Stimulated activated CD4-positive, alpha-beta T cell treated with anti-CD3 and anti-CD28 coated beads, Interleukin-1b, Interleukin-23, amount 100 ng/mL, for 4 hours (primary cell): ENCODE measurements around the gene AGPAT3.
"Not testable (repeated sequence)": the region's sequence is repeated elsewhere in the genome, so short reads cannot be mapped to it uniquely, and the experiment has no call there.

ENCODE experiments used
- DNase-seq, 2 donors: peaks; one replicate each; pipeline ENCODE4 v3.0.0-alpha.2; 2020; ENCODE audit warnings: low read depth in 2 of 2

Gene AGPAT3

DNA sequence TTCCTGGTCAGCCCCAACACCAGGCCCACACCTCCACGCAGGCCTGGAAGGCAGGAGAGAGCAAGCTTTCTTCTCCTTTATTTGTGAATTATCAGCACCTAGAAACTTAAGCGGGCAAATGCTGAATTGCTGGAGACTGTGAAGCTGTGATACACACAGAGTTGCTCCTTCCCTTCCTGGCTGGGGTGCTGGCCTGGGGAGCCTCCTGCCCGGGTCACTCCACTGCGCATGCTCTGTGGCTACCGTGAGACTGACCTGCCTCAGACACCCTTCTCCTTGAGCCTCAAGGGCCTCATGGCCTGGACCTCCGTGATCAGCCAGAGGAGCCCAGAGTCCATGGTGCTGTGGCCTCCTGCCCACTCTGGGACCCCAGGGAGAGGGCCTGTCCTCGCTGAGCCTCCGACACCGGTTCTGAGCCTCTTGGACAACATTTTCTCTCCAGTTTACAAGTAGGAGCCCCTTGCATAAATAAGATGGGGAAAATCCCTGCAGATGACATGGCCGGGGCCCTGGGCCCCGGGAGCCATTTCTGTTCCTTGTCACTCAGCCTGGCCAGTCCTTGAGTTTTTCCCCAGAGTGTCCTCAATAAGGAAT lies 18.0 kb downstream of the AGPAT3 start:
- DNase-seq = no peak

- DNase-seq = no peak
Measured at GRCh38 chr21:43884012-43884860, 19.2 kb downstream of the AGPAT3 start.

- DNase-seq = no peak
Measured at GRCh38 chr21:43884861-43885417, 19.9 kb downstream of the AGPAT3 start.

DNA sequence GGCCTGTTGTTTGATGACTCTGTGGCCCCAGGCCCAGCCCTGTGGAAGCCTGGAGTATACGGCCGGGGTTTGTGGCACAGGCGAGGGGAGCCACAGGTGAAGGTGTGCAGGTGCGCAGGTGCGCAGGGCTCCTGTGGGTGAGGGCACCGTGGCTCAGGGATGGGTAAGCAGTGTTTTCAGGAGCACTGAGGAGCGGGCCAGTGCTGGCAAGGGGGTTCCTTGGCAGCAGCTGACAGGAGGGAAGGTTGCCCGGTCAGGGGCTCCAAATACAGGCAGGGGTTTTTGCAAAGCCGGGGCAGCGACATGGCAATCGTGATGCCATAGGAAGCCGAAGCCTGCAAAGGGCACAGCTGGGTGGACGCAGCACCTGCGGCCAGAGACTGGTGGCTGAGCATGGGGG lies 20.7 kb downstream of the AGPAT3 start:
- no peak for DNase-seq

DNA sequence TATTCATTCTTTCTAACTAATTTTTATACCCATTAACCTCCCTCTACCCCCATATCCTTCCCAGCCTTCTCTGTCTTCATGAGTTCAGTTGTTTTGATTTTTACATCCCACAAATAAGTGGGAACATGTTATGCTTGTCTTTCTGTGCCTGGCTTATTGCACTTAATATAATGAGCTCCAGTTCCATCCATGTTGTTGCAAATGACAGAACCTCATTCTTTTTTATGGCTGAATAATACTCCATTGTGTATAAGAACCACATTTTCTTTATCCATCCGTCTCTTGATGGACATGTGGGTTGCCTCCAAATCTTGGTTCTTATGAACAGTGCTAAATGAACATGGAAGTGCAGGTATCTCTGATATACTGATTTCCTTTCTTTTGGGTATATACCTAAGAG lies 21.5 kb downstream of the AGPAT3 start:
- DNase-seq = no peak

GRCh38 chr21:43889069-43889468 lies 24.0 kb downstream of the AGPAT3 start:
- no peak for DNase-seq

DNA sequence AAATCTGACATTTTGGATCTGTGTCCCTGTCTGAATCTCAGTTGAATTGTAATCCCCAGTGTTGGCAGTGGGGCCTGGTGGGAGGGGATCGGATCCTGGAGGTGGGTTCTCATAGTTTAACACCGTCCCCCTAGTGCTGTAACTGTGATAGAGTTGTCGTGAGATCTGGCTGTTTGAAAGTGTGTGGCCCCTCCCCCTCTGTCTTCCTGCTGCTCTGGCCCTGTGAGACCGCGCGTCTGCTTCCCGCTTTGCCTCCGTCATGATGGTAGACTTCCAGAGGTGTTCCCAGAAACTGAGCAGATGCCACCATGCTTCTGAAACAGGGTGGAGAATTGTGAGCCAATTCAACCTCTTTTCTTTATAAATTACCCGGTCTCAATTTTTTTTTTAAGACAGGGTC lies 25.0 kb downstream of the AGPAT3 start:
- no peak for DNase-seq

- no peak for DNase-seq
Measured at GRCh38 chr21:43892334-43892733, 27.3 kb downstream of the AGPAT3 start.

DNA sequence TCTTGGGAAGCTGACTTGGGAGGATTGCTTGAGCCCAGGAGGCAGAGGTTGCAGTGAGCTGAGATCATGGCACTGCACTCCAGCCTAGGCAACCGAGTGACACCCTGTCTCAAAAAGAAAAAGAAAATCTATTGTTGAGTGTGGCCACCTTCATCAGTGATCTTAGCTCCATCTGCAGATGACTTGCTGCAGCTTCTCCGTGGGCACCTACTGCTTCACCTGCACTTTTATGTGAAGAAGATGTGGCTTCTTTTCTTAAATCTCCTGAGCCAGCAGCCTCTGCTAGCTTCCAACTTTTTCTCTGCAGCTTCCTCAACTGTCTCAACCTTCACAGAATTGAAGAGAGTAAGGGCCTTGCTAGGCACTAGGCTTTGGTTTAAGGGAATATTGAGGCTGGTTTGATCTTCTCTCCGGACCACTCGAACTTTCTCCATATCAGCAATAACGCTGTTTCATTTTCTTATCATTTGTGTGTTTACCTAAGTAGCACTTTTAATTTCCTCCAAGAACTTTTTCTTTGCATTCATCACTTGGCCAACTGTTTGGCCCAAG lies 28.0 kb downstream of the AGPAT3 start:
- DNase-seq = no peak

GRCh38 chr21:43893536-43894205 lies 28.6 kb downstream of the AGPAT3 start:
- DNase-seq = no peak

DNA sequence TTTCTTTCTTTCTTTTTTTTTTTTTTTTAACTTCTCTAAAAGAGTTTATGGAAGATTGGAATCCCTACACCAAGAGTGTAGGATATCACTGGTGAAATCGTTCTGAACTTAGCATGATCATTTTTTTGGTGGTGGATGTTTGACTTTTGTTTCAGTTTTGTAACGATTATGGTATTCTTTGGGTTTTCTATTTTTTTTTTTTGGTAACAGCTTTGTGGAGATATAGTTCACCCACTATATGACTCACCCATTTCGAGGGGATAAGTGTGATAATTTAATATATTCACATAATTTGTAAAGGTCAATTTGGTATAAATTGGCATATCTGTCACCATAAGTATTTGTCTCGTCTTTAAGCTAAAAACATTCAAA lies 29.2 kb downstream of the AGPAT3 start:
- DNase-seq = no peak

DNA sequence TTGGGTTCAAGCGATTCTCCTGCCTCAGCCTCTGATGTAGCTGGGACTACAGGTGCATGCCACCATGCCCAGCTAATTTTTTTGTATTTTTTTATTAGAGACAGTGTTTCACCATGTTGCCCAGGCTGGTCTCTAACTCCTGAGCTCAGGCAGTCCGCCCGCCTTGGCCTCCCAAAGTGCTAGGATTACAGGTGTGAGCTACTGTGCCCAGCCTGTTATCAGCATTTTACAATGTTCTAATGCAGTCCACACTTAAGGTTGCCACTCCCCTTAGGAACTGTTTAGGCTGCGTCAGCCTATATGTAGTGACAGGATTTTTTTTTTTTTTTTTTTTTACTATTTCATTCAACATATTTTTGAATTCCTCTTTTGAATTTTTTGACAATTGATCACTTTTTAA lies 30.2 kb downstream of the AGPAT3 start:
- DNase-seq = no peak

GRCh38 chr21:43896696-43897299 lies 31.8 kb downstream of the AGPAT3 start:
- not testable (repeated sequence) for DNase-seq

DNA sequence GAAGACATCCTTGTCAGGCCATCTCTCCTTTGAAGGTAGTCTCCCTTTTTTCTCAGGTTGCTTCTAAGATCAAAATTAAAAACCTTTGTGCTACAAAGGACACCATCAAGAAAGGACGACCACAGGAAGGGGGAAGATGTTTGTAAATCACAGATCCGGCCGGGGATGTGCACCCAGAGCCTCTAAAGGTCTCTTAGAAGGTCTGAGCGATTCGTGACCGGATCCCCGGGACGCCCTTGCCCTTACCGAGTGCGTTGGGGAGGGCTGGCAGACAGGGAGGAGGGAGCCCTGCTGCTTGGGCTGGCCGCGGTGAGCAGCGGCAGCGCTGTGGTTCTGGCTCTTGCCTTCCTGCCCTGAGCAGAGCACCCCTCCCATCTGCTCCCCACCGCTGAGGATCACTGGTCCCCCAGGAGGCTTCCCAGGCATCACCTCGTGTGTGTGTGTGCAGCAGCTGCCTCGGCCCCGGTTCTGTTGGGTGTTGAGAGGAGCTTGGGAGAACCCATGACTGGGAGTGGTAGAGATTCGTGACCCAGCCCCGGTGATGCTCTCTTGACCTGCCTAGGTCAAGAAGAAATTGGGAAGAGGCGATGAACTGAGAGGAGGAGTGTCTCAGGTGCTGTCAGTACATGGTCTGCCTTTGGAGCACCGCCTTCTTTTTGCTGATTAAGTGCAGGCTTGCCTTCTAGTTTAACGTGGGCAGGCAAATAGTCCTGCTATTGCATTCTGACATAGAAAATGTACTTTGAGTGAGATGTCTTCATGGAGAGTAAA lies 34.5 kb downstream of the AGPAT3 start:
- DNase-seq = no peak

- DNase-seq = no peak
Measured at GRCh38 chr21:43900078-43900385, 35.0 kb downstream of the AGPAT3 start.

DNA sequence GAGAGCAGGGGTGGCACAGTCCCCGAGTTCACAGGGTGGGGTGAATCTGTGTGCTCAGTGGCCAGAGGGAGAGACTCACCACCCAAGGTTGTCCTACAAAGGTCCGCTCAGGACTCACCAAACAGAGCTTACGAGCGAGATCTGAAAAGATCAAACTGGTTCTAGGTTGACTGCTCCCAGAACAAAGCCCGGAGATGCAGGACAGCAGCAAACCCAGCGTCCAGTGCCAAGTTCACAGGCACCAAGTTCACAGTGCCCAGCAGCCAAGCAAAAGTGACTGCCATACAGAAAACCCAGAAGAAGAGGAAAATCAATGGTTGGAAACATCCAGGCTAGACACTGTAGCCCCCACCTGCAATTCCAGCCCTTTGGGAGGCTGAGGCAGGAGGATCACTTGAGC lies 35.7 kb downstream of the AGPAT3 start:
- no peak for DNase-seq

DNA sequence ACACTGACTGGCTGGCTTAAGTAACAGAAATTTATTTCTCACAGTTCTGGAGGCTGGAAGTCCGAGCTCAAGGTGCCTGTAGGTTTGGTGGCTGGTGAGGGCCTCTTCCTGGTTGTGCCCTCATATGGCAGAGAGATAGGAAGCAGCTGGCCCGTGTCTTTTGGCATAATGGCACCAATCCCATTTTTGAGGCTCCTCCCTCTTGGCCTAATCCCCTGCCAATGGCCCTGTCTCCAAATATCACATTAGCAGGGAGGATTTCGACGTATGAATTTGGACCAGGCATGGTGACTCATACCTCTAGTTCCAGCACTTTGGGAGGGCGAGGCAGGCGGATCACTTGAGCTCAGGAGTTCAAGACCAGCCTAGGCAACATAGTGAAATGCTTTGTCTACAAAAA lies 37.4 kb downstream of the AGPAT3 start:
- no peak for DNase-seq

DNA sequence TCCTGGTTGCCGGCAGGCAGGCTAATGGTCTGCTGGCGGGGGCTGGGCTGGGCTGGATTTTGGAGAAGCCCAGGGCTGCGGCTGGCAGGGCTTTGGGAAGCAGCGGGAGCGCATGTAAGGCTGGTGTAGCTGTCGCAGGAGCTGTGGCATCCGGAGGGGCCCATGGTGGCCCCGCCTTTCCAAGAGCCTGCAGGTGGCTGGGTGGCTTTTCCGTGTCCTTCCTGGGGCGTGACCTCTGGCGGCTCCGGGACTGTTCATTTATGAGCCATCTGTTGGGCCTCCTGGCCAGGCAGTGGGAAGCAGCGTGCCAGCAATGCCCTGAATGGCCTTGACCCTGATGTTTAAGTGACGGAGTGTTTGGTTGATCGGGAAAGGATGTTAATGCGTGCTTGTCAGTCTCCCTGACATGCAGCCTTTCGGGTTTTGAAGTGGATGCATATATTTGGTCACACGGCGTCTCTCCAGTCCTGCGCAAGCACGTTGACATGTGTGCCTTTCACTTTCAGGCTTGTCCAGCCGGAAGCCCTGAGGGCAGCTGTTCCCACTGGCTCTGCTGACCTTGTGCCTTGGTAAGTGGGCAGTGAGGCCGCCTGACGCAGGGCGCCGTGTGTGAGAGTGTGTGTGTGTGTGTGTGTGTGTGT lies 38.5 kb downstream of the AGPAT3 start:
- no peak for DNase-seq

DNA sequence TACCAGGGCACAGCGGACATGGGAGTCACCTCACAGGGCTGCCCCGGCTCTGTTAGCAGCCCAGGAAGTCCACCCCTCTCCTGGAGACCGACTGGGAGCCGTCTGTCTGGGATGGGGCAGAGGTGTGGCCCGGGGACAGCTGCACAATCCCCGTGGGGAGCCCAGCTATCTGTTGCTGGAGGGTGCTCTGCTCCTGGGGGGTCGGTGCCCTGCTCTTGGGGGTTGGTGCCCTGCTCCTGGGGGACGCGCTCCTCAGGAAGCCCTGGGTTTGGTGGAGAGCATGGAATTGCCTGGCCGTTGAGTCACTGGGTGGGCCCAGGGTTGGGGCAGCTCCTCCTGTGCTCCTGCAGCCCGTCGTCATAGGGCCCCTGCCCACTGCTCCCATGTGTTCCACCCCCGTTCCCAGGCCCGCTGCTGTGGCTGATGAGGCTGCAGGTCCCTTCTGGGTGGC lies 39.3 kb downstream of the AGPAT3 start:
- DNase-seq = no peak

DNA sequence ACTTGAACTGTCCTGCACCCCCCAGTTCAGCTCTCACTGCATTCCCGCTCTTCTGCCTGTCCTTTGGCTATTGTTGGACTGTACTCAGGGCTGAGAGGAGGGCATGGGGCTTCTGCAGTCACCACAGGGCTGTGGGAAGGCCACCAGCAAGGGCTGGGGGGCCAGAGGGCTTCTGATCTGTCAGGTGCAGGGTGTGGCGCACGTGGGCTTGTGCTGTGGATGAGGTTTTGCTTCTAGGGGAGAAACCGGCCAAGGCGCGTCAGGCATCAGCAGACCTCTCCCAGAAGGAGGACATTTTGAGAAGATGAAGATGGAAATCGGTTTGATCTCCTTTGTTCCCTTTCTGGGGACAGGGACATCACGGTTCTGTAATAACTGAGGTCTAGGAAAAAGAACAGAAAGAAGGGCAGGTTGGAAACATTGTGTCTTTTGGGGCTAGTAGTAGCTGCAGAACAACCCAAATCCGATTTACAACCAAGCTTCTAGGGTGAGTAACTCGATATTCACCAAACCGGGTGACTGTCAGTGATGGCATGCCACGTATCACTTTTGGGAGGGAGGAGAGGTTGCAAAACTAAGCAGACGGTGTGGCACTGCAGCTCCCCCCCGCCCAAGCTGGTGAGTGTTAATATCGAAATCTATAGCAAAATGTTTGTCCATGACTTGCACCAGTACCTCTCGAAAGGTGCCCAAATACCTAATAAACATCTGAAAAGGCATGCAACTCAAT lies 40.9 kb downstream of the AGPAT3 start:
- DNase-seq = no peak
